Nephron (organoid): Measurements from ENCODE around the gene ISYNA1.
A peak's percentile ranks its signal among the peaks of the same experiment; 100 is the strongest.

Experiments used
- H3K27ac Mint-ChIP-seq, 3 experiments: 2 replicates each; pipeline ENCODE4 v1.8.0; 2020; ENCODE audit warnings: mixed read lengths in 3 of 3, mild to moderate bottlenecking in 2 of 3, moderate library complexity in 1 of 3
- H3K27me3 Mint-ChIP-seq: 2 replicates; pipeline ENCODE4 v1.8.0; 2021; ENCODE audit warnings: low read depth, mild to moderate bottlenecking, moderate library complexity, mixed read lengths
- H3K36me3 Mint-ChIP-seq: 2 replicates; pipeline ENCODE4 v1.8.0; 2020; ENCODE audit warnings: low read depth, mixed read lengths
- H3K4me1 Mint-ChIP-seq: 2 replicates; pipeline ENCODE4 v1.8.0; 2020; ENCODE audit warnings: mixed read lengths
- H3K4me3 Mint-ChIP-seq, 3 experiments: 2 replicates each; pipeline ENCODE4 v1.8.0; 2020; ENCODE audit warnings: mild to moderate bottlenecking in 3 of 3, mixed read lengths in 3 of 3, moderate library complexity in 2 of 3
- H3K9me3 Mint-ChIP-seq: 2 replicates; pipeline ENCODE4 v1.8.0; 2020; ENCODE audit warnings: mixed read lengths
- CTCF ChIP-seq, 3 experiments: fragments of 200-600 bp; sonication (generic); IDR thresholded peaks; one replicate each; pipeline ENCODE4 v1.5.0; 2021; ENCODE audit warnings: antibody characterized with exemption in 3 of 3; ENCODE audit not compliant: unreplicated experiment in 3 of 3

ISYNA1 gene

GRCh38 chr19:18436671-18437490 lies 1.1 kb downstream of the ISYNA1 start:
- Mint-ChIP-seq H3K27ac (peak overlapping the region; percentile 63 to 90 (median 87)), H3K27me3 (no peaks in the 10 kb centered on the region), H3K4me3 (peak overlapping the region; percentile 84 to 88 (median 87)), H3K9me3 (no peaks in the 10 kb centered on the region), H3K4me1 (peaks cover 40% of the 10 kb centered on the region), H3K36me3 (no peaks in the 10 kb centered on the region)
- TF ChIP-seq CTCF (IDR thresholded peaks at IDR 0.05; ENCODE audit: unreplicated experiment in 3 of 3): no peak

GRCh38 chr19:18435842-18436670 lies 1.9 kb downstream of the ISYNA1 start:
- Mint-ChIP-seq H3K27ac (peak overlapping the region; percentile 48 to 90 (median 77)), H3K9me3 (no peaks in the 10 kb centered on the region), H3K36me3 (no peaks in the 10 kb centered on the region), H3K27me3 (no peaks in the 10 kb centered on the region), H3K4me3 (peak overlapping the region; percentile 84 to 88 (median 87)), H3K4me1 (peaks cover 40% of the 10 kb centered on the region)
- no peak for TF ChIP-seq CTCF (IDR thresholded peaks at IDR 0.05; ENCODE audit: unreplicated experiment in 3 of 3)

GRCh38 chr19:18435178-18435841 lies 2.6 kb downstream of the ISYNA1 start:
- H3K27me3 Mint-ChIP-seq: no peaks in the 10 kb centered on the region
- peak overlapping the region; percentile 53 to 88 (median 84) for H3K4me3 Mint-ChIP-seq
- no peaks in the 10 kb centered on the region for H3K9me3 Mint-ChIP-seq
- no peak for TF ChIP-seq CTCF (IDR thresholded peaks at IDR 0.05; ENCODE audit: unreplicated experiment in 3 of 3)
- peaks cover 38% of the 10 kb centered on the region for H3K4me1 Mint-ChIP-seq
- H3K27ac Mint-ChIP-seq: no peak overlapping the region
- H3K36me3 Mint-ChIP-seq: no peaks in the 10 kb centered on the region

- H3K9me3 Mint-ChIP-seq: no peaks in the 10 kb centered on the region
- H3K4me1 Mint-ChIP-seq: peaks cover 34% of the 10 kb centered on the region
- peak overlapping the region; percentile 67 to 84 (median 82) for H3K27ac Mint-ChIP-seq
Observed at GRCh38 chr19:18434411-18435175, 3.3 kb downstream of the ISYNA1 start.

More at GRCh38 chr19:18434411-18435175, 3.3 kb downstream of the ISYNA1 start:
- TF ChIP-seq CTCF (IDR thresholded peaks at IDR 0.05; ENCODE audit: unreplicated experiment in 3 of 3): no peak
- peak overlapping the region; percentile 81 to 88 (median 84) for H3K4me3 Mint-ChIP-seq
- H3K36me3 Mint-ChIP-seq: no peaks in the 10 kb centered on the region
- no peaks in the 10 kb centered on the region for H3K27me3 Mint-ChIP-seq
